GM12891 (cell line): ENCODE results near the gene SLC24A3.

Source experiments
- POLR2A ChIP-seq: IDR thresholded peaks from 2 replicates; pipeline ENCODE4 v1.6.1; 2011; ENCODE audit warnings: low read depth, low read length, control low read depth
- TAF1 ChIP-seq: IDR thresholded peaks from 2 replicates; pipeline ENCODE4 v1.6.1; 2011; ENCODE audit warnings: low read depth, low read length, control low read depth

DNA sequence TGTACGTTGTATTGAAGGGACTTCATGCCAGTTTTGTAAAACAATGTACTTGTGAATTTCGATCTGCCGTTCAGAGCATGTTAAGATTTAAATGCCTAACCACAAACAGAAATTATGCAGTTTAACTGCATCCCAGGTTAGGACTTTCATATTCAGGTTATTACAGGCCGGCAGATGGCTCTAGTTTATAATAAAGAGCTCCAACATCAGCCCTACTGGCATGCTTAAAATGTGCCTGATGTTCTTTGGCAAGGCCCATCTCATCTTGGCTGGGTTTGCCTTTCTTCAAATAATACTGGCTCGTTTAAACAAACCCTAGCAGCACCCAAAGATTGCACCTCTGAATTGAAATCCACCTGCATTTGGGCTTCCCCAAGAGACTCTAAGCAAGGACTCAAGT, 376.3 kb downstream of the SLC24A3 start:
- TF ChIP-seq POLR2A (no peak), TAF1 (no peak)
